ENCODE results near the gene DNAI2.

The DNAI2 gene

GRCh38 chr17:74239172-74239571 lies 34.9 kb upstream of the DNAI2 start:
- no peak overlapping the region for H3K4me3 ChIP-seq (ENCODE audit: low read depth, low read length)
- TF ChIP-seq CTCF (IDR thresholded peaks at IDR 0.05; ENCODE audit: borderline replicate concordance, insufficient read depth, low read depth, low read length): no peak

- no peak overlapping the region for H3K4me3 ChIP-seq (ENCODE audit: low read depth, low read length)
- TF ChIP-seq CTCF (IDR thresholded peaks at IDR 0.05; ENCODE audit: borderline replicate concordance, insufficient read depth, low read depth, low read length): no peak
Measured at GRCh38 chr17:74240618-74241205, 33.3 kb upstream of the DNAI2 start.

- no peak for TF ChIP-seq CTCF (IDR thresholded peaks at IDR 0.05; ENCODE audit: borderline replicate concordance, insufficient read depth, low read depth, low read length)
- no peak overlapping the region for H3K4me3 ChIP-seq (ENCODE audit: low read depth, low read length)
Measured at GRCh38 chr17:74241431-74241830, 32.6 kb upstream of the DNAI2 start.

GRCh38 chr17:74241847-74242246 lies 32.2 kb upstream of the DNAI2 start:
- no peak for TF ChIP-seq CTCF (IDR thresholded peaks at IDR 0.05; ENCODE audit: borderline replicate concordance, insufficient read depth, low read depth, low read length)
- no peak overlapping the region for H3K4me3 ChIP-seq (ENCODE audit: low read depth, low read length)

GRCh38 chr17:74243013-74243755 lies 30.9 kb upstream of the DNAI2 start:
- H3K4me3 ChIP-seq (ENCODE audit: low read depth, low read length): no peak overlapping the region
- no peak for TF ChIP-seq CTCF (IDR thresholded peaks at IDR 0.05; ENCODE audit: borderline replicate concordance, insufficient read depth, low read depth, low read length)

- TF ChIP-seq CTCF (IDR thresholded peaks at IDR 0.05; ENCODE audit: borderline replicate concordance, insufficient read depth, low read depth, low read length): no peak
- no peak overlapping the region for H3K4me3 ChIP-seq (ENCODE audit: low read depth, low read length)
Measured at GRCh38 chr17:74244128-74244527, 29.9 kb upstream of the DNAI2 start.

- H3K4me3 ChIP-seq (ENCODE audit: low read depth, low read length): no peak overlapping the region
- TF ChIP-seq CTCF (IDR thresholded peaks at IDR 0.05; ENCODE audit: borderline replicate concordance, insufficient read depth, low read depth, low read length): no peak
Measured at GRCh38 chr17:74244548-74244947, 29.5 kb upstream of the DNAI2 start.

Data from GM12875 (cell line).